Smooth muscle cell (in vitro differentiated cells): ENCODE results near the gene KRT33B. TPM values are rescaled to one million over a fixed set of nuclear protein-coding genes. Genes with fewer than 3 reads are reported as not detected.

ENCODE experiments used
- DNase-seq: peaks from one replicate; lab custom pipeline; 2025; ENCODE audit not compliant: unreplicated experiment; lab: John Stamatoyannopoulos, UW
- H2AFZ ChIP-seq: fragments of 200-600 bp; sonication (generic); 2 replicates; pipeline ENCODE4 v1.6.0; 2016; ENCODE audit warnings: antibody characterized with exemption, low read depth, mild to moderate bottlenecking
- H3F3A ChIP-seq: fragments of 200-600 bp; sonication (generic); 2 replicates; pipeline ENCODE4 v1.6.0; 2017; ENCODE audit warnings: antibody characterized with exemption, low read depth
- H3K27ac ChIP-seq: fragments of 200-600 bp; sonication (generic); 2 replicates; pipeline ENCODE4 v1.5.1; 2016; ENCODE audit warnings: low read depth, mild to moderate bottlenecking
- H3K27me3 ChIP-seq: fragments of 200-600 bp; sonication (generic); 2 replicates; pipeline ENCODE4 v1.6.1; 2016; ENCODE audit warnings: low read depth, mild to moderate bottlenecking
- H3K36me3 ChIP-seq: fragments of 200-600 bp; sonication (generic); 2 replicates; pipeline ENCODE4 v1.5.1; 2016; ENCODE audit warnings: low read depth
- H3K4me1 ChIP-seq: fragments of 200-600 bp; sonication (generic); 2 replicates; pipeline ENCODE4 v1.5.1; 2016; ENCODE audit warnings: low read depth
- H3K4me2 ChIP-seq: fragments of 200-600 bp; sonication (generic); 2 replicates; pipeline ENCODE4 v1.6.0; 2016; ENCODE audit warnings: mild to moderate bottlenecking
- H3K4me3 ChIP-seq: fragments of 200-600 bp; sonication (generic); 2 replicates; pipeline ENCODE4 v1.5.1; 2016; ENCODE audit warnings: mild to moderate bottlenecking
- H3K79me2 ChIP-seq: fragments of 200-600 bp; sonication (generic); 2 replicates; pipeline ENCODE4 v1.6.0; 2016; ENCODE audit warnings: low read depth, mild to moderate bottlenecking
- H3K9ac ChIP-seq: fragments of 200-600 bp; sonication (generic); 2 replicates; pipeline ENCODE4 v1.6.0; 2016; ENCODE audit warnings: low read depth
- H3K9me3 ChIP-seq: fragments of 200-600 bp; sonication (generic); replicated peaks from 2 replicates; pipeline ENCODE4 v1.5.1; 2016; ENCODE audit warnings: low read depth
- H4K20me1 ChIP-seq: fragments of 200-600 bp; sonication (generic); 2 replicates; pipeline ENCODE4 v1.6.0; 2016; ENCODE audit warnings: low read depth
- CTCF ChIP-seq: fragments of 200-600 bp; sonication (generic); IDR thresholded peaks from 2 replicates; pipeline ENCODE4 v1.5.1; 2017; ENCODE audit warnings: borderline replicate concordance, mild to moderate bottlenecking, antibody characterized with exemption; ENCODE audit not compliant: insufficient read depth, poor library complexity, severe bottlenecking
- WGBS: methylation state at CpG from one replicate; pipeline ENCODE4 v1.1.7; 2016; ENCODE audit warnings: low lambda C conversion rate; 5-methylcytosine and 5-hydroxymethylcytosine counted together
- polyA plus RNA-seq: library from polyadenylated mRNA; unstranded; fragments of >200 nt; fragmentation: Nextera tagmentation; extraction: Ambion mirVana; gene quantifications from 2 replicates; pipeline ENCODE4 v1.2.1, GENCODE V29; 2016
- total RNA-seq: library from RNA; depleted of rRNA; stranded (reverse); fragments of >200 nt; gene quantifications from 2 replicates; pipeline ENCODE4 v1.2.3, GENCODE V29; 2014

KRT33B gene
- total and polyA plus RNA-seq, 2 experiments from 2014 or later: 1.1 to 2.7 TPM

GRCh38 chr17:41369023-41369422 is 590 bp downstream of the KRT33B start:
- no peak overlapping the region for H3K4me2 ChIP-seq
- H3K4me1 ChIP-seq: no peaks in the 10 kb centered on the region
- H2AFZ ChIP-seq: no peak overlapping the region
- H3F3A ChIP-seq: no peaks in the 10 kb centered on the region
- no peaks in the 10 kb centered on the region for H4K20me1 ChIP-seq
- TF ChIP-seq CTCF: no peak
- H3K79me2 ChIP-seq: no peaks in the 10 kb centered on the region
- WGBS: 93% methylated on average over 2 of the region's 2 CpGs
- no peak overlapping the region for H3K9ac ChIP-seq
- no peak overlapping the region for H3K27ac ChIP-seq
- H3K27me3 ChIP-seq: no peaks in the 10 kb centered on the region
- DNase-seq: no peak
- H3K4me3 ChIP-seq: no peak overlapping the region
- H3K36me3 ChIP-seq: no peaks in the 10 kb centered on the region
- H3K9me3 ChIP-seq: no peaks in the 10 kb centered on the region

GRCh38 chr17:41367426-41368075 is 2.1 kb downstream of the KRT33B start:
- no peak for DNase-seq
- H3F3A ChIP-seq: no peaks in the 10 kb centered on the region
- H3K4me1 ChIP-seq: no peaks in the 10 kb centered on the region
- WGBS: 51% methylated on average over 10 of the region's 10 CpGs
- no peaks in the 10 kb centered on the region for H3K27me3 ChIP-seq
- H3K36me3 ChIP-seq: no peaks in the 10 kb centered on the region
- H3K9ac ChIP-seq: peak overlapping the region; percentile 27
- H2AFZ ChIP-seq: no peak overlapping the region
- H4K20me1 ChIP-seq: no peaks in the 10 kb centered on the region
- no peak for TF ChIP-seq CTCF
- no peaks in the 10 kb centered on the region for H3K9me3 ChIP-seq
- H3K79me2 ChIP-seq: no peaks in the 10 kb centered on the region
- no peak overlapping the region for H3K4me3 ChIP-seq
- H3K4me2 ChIP-seq: peak overlapping the region; percentile 47
- H3K27ac ChIP-seq: peak overlapping the region; percentile 71

- no peaks in the 10 kb centered on the region for H3K79me2 ChIP-seq
- no peak overlapping the region for H3K4me2 ChIP-seq
- H3K4me3 ChIP-seq: no peak overlapping the region
- H3F3A ChIP-seq: no peaks in the 10 kb centered on the region
- H3K4me1 ChIP-seq: no peaks in the 10 kb centered on the region
- no peak overlapping the region for H3K27ac ChIP-seq
- H4K20me1 ChIP-seq: no peaks in the 10 kb centered on the region
- no peak overlapping the region for H2AFZ ChIP-seq
- no peak for TF ChIP-seq CTCF
- no peaks in the 10 kb centered on the region for H3K27me3 ChIP-seq
- H3K9ac ChIP-seq: no peak overlapping the region
- no peaks in the 10 kb centered on the region for H3K9me3 ChIP-seq
- DNase-seq: no peak
- H3K36me3 ChIP-seq: no peaks in the 10 kb centered on the region
Observed at GRCh38 chr17:41366070-41366469, 3.5 kb downstream of the KRT33B start.

- Histone ChIP-seq H3F3A (peaks cover 9% of the 10 kb centered on the region), H3K9ac (no peak overlapping the region), H3K4me3 (no peak overlapping the region), H3K27me3 (no peaks in the 10 kb centered on the region), H3K4me1 (no peaks in the 10 kb centered on the region), H3K36me3 (no peaks in the 10 kb centered on the region), H2AFZ (no peak overlapping the region), H3K79me2 (no peaks in the 10 kb centered on the region), H3K9me3 (no peaks in the 10 kb centered on the region), H3K27ac (no peak overlapping the region), H4K20me1 (no peaks in the 10 kb centered on the region), H3K4me2 (no peak overlapping the region)
- DNase-seq: no peak
- 83% methylated on average over 2 of the region's 2 CpGs for WGBS
- TF ChIP-seq CTCF: no peak
Observed at GRCh38 chr17:41363881-41364280, 5.7 kb downstream of the KRT33B start.
